Measurements from ENCODE around the gene ARNT2.
A peak's percentile ranks its signal among the peaks of the same experiment; 100 is the strongest.

ARNT2 gene

DNA sequence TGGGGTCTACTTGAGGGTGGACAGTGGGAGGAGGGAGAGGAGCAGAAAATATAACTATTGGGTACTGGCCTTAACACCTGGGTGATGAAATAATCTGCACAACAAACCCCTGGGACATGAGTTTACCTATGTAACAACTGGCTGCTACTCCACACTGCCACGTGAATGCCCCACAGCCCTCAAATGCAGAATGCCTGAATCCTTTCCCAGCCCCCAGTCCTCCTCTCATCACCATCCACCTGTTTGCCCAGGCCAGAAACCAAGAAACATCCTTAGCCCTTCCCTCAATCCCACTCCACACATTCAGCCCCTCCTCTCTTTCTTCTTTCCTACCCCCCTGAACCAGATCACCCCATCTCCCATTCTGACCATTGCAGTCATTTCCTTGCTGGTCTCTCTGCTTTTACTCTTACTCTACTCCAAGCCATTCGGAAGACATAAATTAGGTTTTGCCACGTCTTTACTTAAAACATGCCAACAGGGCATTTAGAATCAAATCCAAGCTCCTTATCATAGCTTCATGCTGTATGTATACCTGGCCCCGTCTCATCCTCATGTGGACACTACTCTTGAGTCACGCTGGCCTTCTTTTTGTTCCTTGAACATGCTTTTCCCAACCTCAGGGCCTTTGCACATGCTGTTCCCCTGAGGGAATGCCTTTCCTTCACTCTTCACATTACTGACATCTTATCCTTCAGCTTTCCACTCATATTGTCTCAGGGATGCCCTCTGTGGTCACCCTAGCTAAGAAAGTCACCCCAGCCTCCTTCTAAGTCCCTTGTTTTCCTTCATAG lies 153.5 kb downstream of the ARNT2 start:
- DNase-seq (ENCODE audit: low spot score), result no peak

DNA sequence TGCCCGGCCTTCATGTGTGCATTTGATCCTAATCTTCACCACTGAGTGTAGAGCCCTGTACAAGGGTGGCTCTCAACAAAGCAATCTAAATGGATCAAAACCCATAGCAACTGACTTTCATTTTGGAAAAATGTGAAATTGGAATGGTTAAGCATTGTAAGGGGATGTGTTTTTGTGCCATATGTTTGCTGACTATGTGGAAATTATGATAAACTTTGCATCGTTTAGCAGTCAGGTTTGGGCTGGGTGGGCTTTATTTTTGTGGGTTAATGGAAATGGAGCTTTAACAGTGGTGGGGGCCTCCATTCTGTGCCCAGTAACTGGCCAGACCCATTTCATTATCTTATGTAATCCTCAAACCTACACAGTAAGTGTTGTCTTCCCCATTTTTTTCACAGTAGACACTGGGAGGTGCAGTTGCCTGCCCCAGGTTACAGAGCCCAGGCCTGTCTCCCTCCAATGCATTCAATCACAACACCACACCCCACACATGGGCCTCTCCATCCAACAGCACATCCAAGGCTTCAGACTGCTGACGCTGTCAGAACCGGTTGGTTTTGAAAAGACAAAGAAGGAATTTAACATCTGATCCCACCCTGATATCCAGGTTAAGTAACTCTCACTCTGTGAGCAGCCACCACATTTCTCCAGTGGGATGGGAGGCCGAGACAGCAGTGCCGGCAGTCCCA lies 154.6 kb downstream of the ARNT2 start:
- DNase-seq (ENCODE audit: low spot score), result no peak

DNA sequence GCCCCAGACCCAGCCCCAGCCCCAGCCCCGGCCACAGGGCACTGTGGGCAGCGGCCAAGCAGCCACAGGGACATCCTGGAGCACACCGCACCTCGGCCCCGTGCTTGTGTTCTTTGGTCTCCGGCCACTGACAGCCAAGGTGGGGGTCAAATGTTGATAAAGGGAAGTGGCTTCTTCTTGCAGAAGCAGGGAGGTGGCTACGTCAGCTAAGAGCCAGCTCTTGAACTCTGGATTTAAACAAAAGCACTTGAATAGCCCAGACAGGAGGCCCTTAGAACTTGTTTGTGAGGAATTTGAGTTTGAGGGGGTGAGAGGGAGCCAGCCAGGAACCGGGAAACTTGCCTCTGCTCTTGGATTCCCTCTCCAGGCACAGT lies 155.1 kb downstream of the ARNT2 start:
- DNase-seq (ENCODE audit: low spot score), result no peak

DNA sequence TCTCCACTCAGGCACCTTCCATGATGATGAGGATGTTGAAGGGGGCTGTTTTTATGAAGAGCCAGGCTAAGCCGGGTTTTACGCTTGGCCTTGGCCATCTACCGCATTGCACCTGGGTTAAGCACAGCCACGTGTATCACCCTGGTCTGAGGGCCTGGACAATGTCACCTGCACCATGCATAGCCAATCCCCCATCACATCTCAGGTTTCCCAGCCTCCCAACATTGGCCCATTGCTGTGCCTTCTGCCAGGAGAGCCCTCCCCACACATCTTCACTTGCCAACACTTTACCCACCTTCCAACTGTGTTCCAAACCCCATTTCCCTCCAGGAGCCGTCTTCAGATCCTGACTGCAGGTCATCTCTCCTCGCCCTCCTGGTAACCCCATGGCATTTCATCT lies 155.6 kb downstream of the ARNT2 start:
- no peak for DNase-seq (ENCODE audit: low spot score)

DNA sequence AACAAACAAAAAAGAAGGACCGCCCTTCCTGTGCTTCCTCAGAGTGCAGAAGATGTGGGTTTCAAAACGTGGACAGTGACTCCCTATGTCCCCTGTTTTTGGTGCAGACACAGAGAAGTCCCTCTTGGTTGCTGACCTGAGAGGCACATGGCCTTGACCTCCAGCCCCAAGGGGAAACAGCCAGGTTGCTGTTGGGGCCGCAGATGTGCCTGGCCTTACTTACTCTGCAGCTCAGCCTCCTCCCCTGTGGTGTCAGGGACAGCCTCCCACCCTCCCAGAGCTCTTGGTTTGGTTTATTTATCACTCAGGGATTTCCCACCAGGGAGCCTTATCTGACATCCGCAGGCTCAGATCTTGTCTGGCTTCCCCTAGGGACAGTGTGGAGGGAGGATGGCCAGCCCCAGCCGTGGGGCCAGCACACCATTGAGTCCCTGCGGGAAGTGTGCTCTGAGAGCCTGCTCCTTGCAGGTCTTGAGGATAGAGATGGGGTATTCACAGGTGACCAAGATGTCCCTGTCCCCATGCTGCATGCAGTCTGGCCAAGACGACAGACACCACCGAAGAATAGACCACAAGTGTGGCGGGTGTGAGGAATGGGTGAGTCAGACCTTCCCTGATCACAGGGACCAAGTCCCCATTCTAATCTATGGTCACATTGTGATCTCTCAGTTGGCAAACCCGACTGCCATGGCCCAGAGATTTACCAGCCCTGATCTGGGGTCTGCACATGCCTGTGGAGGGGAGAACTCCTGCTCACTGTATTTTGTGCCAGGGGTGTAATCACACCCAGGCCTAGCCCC lies 156.6 kb downstream of the ARNT2 start:
- no peak for DNase-seq (ENCODE audit: low spot score)

DNA sequence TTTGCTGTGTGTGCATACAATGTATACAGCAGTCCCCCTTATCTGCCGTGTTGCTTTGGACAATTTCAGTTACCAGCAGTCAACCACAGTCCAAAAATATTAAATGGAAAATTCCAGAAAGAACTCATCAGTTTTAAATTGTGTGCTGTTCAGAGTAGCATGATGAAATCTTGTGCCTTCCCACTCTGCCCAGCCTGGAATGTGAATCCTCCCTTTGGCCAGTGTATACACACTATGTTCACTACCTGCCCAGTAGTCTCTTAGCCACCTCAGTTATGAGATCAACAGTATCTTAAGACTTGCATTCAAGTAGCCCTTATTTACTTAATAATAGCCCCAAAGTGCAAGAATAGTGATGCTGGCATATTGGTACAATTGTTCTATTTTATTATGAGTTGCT lies 157.3 kb downstream of the ARNT2 start:
- no peak for DNase-seq (ENCODE audit: low spot score)

DNA sequence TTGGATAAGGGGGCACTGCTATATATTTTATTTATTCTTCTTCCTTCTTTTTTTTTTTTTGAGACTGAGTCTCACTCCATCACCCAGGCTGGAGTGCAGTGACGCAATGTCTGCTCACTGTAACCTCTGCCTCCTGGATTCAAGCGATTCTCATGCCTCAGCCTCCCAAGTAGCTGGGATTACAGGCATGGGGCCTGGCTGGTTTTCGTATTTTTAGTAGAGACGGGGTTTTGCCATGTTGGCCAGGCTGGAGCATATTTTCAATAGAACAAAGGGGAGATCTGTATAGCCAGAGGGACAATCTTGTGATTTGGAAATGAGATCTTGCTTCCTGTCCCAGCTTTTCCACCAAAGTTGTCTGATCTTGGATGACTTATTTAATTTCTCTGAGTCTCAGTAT lies 157.9 kb downstream of the ARNT2 start:
- no peak for DNase-seq (ENCODE audit: low spot score)

DNA sequence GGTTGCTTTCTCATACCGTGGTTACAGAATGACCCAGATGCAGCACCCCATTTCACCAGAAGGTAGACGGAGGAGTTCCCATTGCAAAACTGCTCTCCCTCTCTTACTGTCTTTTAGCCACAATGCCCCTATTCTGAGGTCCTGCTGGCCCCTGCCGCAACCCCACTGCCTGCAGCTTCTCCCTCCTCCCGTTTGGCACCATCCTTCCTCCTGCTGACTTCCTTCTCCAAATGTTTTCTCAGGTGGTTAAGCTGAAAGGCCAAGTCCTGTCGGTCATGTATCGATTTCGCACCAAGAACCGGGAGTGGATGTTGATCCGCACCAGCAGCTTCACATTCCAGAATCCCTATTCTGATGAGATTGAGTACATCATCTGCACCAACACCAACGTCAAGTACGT lies 158.7 kb downstream of the ARNT2 start:
- no peak for DNase-seq (ENCODE audit: low spot score)

DNA sequence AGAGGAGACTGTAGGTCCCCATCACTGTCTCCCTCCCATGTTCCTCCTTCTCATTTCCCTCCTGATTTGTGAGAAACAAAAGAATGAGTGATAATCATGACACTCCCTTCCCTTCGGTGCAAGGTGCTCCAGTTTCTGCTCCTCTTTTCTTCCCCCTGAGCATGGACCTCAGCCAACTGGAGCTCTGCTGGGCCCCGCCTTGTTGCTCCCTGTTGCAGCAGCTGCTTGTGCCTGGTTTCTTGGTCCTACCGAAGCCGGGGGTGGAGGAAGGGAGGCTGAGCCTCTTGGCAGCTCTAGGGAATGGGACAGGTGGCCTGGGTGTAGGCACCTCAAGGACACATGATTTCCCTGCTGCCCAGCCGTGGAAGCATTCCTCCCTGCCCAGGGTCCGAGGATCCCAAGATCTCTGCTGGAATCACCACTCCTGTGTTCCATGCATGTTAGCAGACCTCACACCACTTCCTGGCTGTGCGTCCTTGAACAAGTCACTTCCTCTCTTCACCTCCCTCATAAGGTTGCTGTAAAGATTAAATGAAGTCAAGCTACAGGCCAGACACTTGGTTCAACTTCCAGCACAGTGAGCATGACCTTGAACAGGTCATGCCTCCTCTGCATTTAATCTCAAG lies 159.3 kb downstream of the ARNT2 start:
- DNase-seq (ENCODE audit: low spot score), result no peak

DNA sequence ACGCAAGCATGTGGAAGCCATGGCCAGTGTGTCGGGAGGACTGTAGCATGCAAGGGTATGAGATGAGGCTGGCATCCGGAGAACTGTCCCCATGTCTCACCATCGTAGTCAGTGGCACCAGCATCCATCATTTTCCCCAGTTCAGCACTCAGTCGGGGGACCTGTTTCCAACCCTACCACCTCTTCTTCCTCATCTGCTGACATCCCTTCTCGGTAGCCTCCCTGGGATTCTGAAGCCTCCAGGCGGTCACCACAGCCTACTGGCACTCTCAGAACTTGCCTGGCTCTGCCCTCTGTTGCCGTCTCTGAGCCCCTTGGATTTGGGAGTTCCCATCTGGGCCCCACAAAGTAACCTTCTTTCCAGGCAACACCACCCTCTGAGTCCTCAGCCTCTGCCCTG lies 159.9 kb downstream of the ARNT2 start:
- no peak for DNase-seq (ENCODE audit: low spot score)

DNA sequence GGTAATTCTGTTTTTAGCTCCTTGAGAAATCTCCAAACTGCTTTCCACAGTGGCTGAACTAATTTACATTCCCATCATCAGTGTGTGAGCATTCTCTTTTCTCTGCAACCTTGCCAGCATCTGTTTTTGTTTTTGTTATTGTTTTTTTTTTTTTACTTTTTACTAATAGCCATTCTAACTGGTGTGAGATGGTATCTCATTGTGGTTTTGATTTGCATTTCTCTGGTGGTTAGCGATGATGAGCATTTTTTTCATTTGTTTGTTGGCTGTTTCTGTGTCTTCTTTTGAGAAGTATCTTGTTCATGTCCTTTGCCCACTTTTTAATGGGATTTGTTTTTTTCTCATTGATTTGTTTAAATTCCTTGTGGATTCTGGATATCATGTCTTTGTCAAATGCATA lies 161.2 kb downstream of the ARNT2 start:
- DNase-seq (ENCODE audit: low spot score), result no peak

DNA sequence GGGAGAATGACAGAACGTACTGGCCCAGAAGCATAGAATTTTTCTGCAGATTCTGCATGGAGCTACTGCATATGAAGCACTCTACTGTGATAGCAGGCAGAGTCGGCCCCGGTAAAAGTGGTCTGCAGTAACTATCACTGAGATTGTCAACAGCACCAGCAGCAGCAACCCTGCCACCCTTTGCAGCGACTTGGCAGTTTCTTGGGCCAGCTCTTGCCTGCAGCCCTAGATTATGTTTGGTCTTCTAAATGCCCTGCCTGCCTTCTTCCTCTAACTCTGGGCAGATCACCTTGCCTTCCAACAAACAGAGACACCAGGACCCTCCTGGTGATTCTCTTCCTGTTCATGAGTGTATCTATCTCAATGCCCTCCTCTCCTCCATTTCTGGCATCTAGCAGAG lies 161.8 kb downstream of the ARNT2 start:
- DNase-seq (ENCODE audit: low spot score), result no peak

DNA sequence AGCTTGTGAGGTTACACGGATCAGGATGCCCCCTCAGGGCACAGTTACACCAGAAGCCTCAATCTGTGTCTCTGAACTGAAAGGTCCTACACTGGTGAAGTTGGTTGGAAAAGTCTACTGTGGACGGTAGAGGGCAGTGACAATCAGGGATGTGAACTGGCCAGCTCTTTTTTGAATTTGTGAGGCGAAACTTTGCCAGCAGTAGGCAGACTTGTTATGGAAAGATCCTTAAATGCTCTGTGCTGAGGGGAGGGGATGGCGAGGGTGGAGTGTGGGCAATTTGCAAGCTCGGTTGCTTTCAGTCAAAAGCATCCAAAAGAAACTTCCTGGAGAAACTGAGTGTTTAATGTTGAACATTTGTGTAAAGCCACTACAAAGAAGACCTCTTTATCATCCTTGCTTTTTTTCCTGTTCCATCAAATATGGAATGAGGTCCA lies 163.6 kb downstream of the ARNT2 start:
- peak; percentile 50 for DNase-seq (ENCODE audit: low spot score)

DNA sequence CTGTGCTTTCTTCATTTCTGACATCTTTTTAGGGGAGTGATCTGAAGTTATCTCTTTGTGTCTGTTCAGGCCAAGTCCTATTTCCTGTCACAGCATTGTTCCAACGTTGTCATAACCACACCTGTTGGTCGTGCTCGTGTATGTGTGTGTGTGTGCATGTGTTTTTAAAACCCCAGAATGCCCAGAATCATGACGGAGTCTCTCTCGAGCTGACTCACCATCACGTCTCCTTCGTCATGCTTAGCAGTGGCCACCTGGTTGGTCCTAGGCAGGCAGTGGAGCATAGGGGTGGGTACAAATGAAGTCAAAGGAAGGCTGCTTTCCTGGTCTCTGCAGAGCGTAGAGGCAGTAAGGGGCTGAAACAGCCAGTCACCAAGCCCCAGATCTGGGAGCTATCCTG lies 164.1 kb downstream of the ARNT2 start:
- no peak for DNase-seq (ENCODE audit: low spot score)

DNA sequence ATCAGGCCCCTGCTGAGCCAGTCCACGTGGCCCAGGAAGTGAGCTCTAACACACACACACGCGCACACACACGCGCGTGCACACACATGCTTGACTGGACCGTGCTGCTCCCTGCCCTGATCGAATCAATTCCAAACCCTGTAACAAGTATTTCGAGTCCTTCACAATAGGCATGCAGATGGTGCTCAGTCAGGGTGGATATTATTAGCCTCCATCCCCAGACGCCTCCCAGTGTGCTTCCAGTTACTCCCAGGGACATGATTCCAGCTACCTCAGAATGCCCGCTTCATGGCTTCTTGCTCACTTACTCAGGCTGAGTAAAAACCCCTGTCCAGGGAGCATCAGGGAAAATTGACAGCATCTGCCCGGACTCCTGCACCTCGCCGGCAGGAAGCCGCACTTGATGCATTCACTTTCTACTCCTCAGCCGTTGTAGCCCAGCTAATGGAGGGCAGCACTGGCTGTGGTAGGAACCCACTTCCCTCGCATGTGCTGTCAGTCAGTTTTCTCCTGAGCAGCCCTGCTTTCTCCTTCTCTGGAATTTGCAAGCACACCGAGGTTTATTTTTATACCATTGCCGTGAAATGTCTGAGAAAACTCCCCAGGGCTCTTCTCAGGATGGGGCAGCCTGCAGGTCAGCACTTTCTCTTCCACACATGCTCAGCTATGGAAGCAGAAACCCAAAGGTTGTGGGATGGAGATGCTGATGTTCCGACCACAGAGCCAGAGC lies 164.9 kb downstream of the ARNT2 start:
- DNase-seq (ENCODE audit: low spot score), result no peak

DNA sequence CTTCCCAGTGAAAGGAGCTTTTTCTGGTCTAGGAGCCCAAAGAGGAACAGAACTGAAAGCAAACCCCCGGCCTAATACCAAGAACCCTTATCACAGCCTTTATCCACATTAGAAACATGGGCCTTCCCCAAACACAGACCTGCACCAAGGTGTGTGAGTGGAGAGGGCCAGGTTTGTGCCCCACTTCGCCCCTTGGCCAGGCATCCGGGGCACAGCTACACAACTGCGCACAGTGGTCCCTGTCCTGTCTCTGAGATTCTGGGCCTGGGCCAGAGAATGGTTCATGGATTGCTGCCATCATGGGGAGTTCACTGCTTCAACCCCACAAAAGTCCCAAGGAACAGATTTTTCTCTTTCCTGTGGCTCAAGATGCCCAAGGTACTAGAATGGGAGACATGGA lies 165.5 kb downstream of the ARNT2 start:
- no peak for DNase-seq (ENCODE audit: low spot score)

DNA sequence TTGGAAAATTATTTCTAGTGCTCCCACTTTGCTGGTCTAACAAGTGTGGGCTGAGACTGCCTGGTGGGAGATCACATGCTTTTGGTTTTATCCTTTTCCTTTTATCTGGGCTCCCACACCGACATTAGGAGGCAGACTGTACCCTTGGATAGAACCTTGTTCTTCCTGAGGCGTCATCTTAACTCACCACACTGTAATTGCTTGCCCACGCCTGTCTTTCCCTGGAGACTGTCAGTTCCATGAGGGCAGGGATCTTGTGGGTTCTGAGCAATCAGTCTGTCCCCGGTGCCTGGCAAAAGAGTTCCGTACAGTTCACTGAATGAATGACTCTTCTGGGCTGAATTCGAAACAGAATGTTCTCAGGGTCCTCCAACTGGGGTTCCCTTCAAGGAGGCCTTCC lies 166.4 kb downstream of the ARNT2 start:
- no peak for DNase-seq (ENCODE audit: low spot score)

DNA sequence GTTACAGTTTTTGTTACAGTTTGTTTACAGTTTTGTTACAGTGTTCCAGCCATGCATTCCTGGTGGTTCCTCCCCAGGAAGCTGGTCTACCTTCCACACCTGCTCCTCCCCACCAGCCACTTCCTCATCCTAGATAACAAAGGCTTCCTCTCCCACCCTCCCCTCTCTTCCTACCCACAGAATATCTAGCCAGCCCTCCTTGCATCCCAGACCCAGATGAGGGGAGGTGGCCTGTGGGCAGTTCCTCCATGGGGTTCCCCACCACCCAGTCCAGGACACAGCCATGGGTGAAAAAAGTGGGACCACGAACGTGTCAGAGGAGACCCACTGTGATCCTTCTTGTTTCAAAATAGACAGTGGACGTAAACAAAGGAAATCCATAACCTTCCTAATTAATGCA lies 168.2 kb downstream of the ARNT2 start:
- DNase-seq (ENCODE audit: low spot score), result no peak

DNA sequence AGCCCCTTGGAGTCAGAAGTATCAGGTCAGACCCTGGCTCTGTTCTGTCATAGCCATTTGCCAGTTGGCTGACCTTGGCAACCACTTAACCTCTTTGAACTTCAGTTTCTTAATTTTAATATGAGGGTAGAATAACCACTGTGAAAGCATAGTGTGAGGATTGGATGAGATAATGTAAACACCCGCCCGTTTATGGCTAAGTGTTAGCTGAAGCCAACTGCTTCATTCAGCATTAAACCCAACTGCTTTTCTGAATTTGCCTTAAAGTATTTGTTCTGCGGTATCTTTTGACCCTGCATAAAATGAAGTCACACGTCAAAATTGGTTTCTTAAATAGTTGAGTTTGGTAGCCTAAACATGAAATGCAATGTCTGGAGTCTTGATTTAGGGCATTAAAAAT lies 169.4 kb downstream of the ARNT2 start:
- DNase-seq (ENCODE audit: low spot score), result no peak

DNA sequence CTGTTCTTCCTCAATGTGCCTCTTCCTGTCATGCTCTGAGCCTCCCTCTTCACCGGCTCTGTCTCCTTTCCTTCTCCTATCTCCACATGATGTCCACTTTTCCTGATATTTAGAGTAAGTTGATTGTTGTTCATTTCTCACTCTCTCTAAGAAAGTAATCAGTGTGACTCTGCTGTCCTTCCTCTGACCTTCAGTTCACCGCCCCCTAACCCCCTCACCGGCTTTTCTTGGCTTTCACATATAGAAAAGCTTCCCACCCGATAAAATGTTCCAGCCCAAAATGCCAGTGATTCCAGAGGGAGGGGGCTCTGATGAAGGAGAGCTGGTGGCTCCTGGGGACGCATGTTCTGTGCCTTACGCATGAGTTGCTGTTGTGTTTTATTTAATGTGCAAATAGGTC lies 170.4 kb downstream of the ARNT2 start:
- no peak for DNase-seq (ENCODE audit: low spot score)

DNA sequence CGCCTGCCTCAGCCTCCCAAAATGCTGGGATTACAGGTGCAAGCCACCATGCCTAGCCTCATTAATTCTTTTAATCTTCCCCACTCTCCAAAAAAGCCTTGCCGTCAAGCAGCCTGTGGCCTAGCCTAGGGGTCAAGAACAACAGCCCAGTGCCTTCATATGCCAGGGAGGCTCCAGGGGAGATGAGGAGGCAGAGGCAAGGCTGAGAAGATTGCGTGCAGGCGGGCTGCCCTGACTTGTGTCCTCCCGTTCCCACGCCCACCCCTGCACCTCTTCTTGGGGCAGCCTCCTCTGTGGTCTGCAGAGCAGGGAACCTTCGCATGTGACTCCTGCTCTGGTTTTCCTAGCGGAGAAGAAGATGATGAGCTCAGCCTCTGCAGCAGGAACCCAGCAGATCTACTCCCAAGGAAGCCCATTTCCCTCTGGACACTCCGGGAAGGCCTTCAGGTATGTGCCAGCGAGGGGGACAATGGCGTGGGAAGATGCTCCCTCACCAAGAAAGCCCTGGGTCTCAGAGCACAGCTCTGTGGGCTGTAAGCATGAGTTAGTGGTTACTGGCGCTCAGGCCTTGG lies 172.4 kb downstream of the ARNT2 start:
- DNase-seq (ENCODE audit: low spot score), result no peak
